Astrocyte (in vitro differentiated cells and primary cell): ENCODE results near the gene THBS1. TPM values are rescaled to one million over a fixed set of nuclear protein-coding genes. Genes with fewer than 3 reads are reported as not detected.

ENCODE experiments used
- DNase-seq: peaks from one replicate; pipeline ENCODE4 v3.0.0-alpha.2; 2010; ENCODE audit warnings: low read depth
- FAIRE-seq: peaks from 2 replicates; lab custom pipeline; 2011; peaks lifted over from hg19 to GRCh38; lab: Jason Lieb, UNC
- H2AFZ ChIP-seq: 2 replicates; pipeline ENCODE4 v1.6.0; 2012; ENCODE audit warnings: low read depth, low read length, inconsistent platforms
- H3K27ac ChIP-seq: 2 replicates; pipeline ENCODE4 v1.5.1; 2011; ENCODE audit warnings: low read depth, low read length, inconsistent platforms
- H3K27me3 ChIP-seq: 2 replicates; pipeline ENCODE4 v1.6.0; 2011; ENCODE audit warnings: low read length, inconsistent platforms; ENCODE audit not compliant: insufficient read depth
- H3K36me3 ChIP-seq: 2 replicates; pipeline ENCODE4 v1.5.1; 2011; ENCODE audit warnings: low read length, inconsistent platforms; ENCODE audit not compliant: insufficient read depth
- H3K4me1 ChIP-seq: 2 replicates; pipeline ENCODE4 v1.5.1; 2011; ENCODE audit warnings: low read length, inconsistent platforms; ENCODE audit not compliant: insufficient read depth
- H3K4me2 ChIP-seq: 2 replicates; pipeline ENCODE4 v1.6.0; 2012; ENCODE audit warnings: low read length, inconsistent platforms
- H3K4me3 ChIP-seq: 2 replicates; pipeline ENCODE4 v1.5.1; 2011; ENCODE audit warnings: low read depth, mild to moderate bottlenecking, low read length, inconsistent platforms; ENCODE audit not compliant: insufficient read depth
- H3K79me2 ChIP-seq: 2 replicates; pipeline ENCODE4 v1.6.0; 2012; ENCODE audit warnings: mild to moderate bottlenecking, low read length, inconsistent platforms; ENCODE audit not compliant: insufficient read depth
- H3K9ac ChIP-seq: 2 replicates; pipeline ENCODE4 v1.6.0; 2012; ENCODE audit warnings: mild to moderate bottlenecking, low read length, inconsistent platforms
- H3K9me3 ChIP-seq: 2 replicates; pipeline ENCODE4 v1.5.1; 2012; ENCODE audit warnings: low read depth, mild to moderate bottlenecking, low read length, inconsistent platforms; ENCODE audit not compliant: insufficient read depth
- H4K20me1 ChIP-seq: 2 replicates; pipeline ENCODE4 v1.6.0; 2012; ENCODE audit warnings: low read length, inconsistent platforms; ENCODE audit not compliant: insufficient read depth
- H3K27ac Mint-ChIP-seq: one replicate; pipeline ENCODE4 v1.8.0; 2021; ENCODE audit warnings: mild to moderate bottlenecking, mixed read lengths; ENCODE audit not compliant: unreplicated experiment
- H3K27me3 Mint-ChIP-seq: one replicate; pipeline ENCODE4 v1.8.0; 2021; ENCODE audit warnings: low read depth, mixed read lengths; ENCODE audit not compliant: unreplicated experiment
- H3K36me3 Mint-ChIP-seq: one replicate; pipeline ENCODE4 v1.8.0; 2021; ENCODE audit warnings: low read depth, mixed read lengths; ENCODE audit not compliant: unreplicated experiment
- H3K4me1 Mint-ChIP-seq: one replicate; pipeline ENCODE4 v1.8.0; 2021; ENCODE audit warnings: low read depth, mixed read lengths; ENCODE audit not compliant: unreplicated experiment
- H3K4me3 Mint-ChIP-seq: one replicate; pipeline ENCODE4 v1.8.0; 2021; ENCODE audit warnings: mild to moderate bottlenecking, moderate library complexity, mixed read lengths; ENCODE audit not compliant: unreplicated experiment
- H3K9me3 Mint-ChIP-seq: one replicate; pipeline ENCODE4 v1.8.0; 2021; ENCODE audit warnings: mild to moderate bottlenecking, mixed read lengths; ENCODE audit not compliant: unreplicated experiment
- EZH2 ChIP-seq: IDR thresholded peaks from 2 replicates; pipeline ENCODE4 v1.6.1; 2012; ENCODE audit warnings: mild to moderate bottlenecking, low read length, inconsistent platforms; ENCODE audit not compliant: insufficient read depth
- total RNA-seq: library from RNA; stranded (reverse); gene quantifications from 2 replicates; pipeline ENCODE4 v1.2.1, GENCODE V29; 2021
- TF ChIP-seq, protein P1 (sequence below): IDR thresholded peaks from 2 replicates; pipeline ENCODE4 v1.5.1; 2011; ENCODE audit warnings: low read depth, mild to moderate bottlenecking, inconsistent platforms, low read length, moderate library complexity; ENCODE audit not compliant: insufficient read depth

Gene THBS1
- total RNA-seq, 1 donor from 2014 or later = 720 TPM

DNA sequence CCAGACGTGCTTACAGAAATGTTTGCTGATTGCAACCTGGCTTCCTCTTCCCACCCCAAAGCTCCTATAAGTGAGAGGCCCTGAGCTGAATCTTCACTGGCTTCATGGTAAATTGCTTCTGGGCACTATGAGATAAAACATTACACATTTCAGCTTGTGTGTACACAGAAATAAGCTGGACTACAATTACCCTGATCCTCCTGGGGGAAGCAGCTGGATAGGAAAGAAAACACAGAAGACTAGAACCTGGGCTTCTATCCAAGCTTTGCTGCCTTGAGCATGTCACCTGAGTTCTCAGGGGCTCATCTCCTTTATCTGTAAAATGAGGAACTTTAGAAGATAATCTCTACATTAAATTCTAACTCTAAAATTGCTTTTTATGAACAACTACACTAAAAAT lies 40.3 kb downstream of the THBS1 start:
- Histone ChIP-seq H3K79me2 (no peaks in the 10 kb centered on the region), H3K9ac (no peak overlapping the region), H3K27ac (no peak overlapping the region), H4K20me1 (no peaks in the 10 kb centered on the region), H3K4me2 (no peak overlapping the region), H3K4me1 (peaks cover 18% of the 10 kb centered on the region), H3K36me3 (no peaks in the 10 kb centered on the region), H3K9me3 (no peaks in the 10 kb centered on the region), H2AFZ (no peak overlapping the region), H3K4me3 (no peak overlapping the region), H3K27me3 (no peaks in the 10 kb centered on the region)
- Mint-ChIP-seq H3K9me3 (peaks cover 3% of the 10 kb centered on the region), H3K36me3 (peaks cover 5% of the 10 kb centered on the region), H3K27ac (no peak overlapping the region), H3K4me1 (peaks cover 24% of the 10 kb centered on the region), H3K4me3 (no peak overlapping the region), H3K27me3 (no peaks in the 10 kb centered on the region)
- DNase-seq (no peak), FAIRE-seq (no peak)
- TF ChIP-seq EZH2 = no peak
- TF ChIP-seq, protein P1, sequence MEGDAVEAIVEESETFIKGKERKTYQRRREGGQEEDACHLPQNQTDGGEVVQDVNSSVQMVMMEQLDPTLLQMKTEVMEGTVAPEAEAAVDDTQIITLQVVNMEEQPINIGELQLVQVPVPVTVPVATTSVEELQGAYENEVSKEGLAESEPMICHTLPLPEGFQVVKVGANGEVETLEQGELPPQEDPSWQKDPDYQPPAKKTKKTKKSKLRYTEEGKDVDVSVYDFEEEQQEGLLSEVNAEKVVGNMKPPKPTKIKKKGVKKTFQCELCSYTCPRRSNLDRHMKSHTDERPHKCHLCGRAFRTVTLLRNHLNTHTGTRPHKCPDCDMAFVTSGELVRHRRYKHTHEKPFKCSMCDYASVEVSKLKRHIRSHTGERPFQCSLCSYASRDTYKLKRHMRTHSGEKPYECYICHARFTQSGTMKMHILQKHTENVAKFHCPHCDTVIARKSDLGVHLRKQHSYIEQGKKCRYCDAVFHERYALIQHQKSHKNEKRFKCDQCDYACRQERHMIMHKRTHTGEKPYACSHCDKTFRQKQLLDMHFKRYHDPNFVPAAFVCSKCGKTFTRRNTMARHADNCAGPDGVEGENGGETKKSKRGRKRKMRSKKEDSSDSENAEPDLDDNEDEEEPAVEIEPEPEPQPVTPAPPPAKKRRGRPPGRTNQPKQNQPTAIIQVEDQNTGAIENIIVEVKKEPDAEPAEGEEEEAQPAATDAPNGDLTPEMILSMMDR = no peak

DNA sequence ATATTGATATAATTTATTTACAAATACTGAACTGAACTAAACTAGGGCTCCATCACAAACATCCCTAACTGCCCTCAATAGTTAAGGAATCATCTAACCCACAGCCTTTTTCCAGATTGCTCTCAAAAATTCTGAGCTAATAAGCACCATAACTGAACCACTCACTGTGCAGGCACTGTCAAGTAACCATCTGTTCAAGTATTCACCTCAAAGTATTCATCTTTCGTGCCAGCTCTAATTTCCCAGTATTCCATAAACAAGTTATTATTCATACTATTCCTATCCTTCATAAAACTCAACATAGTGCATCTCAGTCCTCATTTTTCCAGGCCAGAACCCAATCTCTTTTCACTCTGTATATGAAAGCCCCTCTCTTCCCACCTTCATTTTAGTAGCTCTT lies 41.1 kb downstream of the THBS1 start:
- H3K4me1 ChIP-seq = peaks cover 18% of the 10 kb centered on the region
- Mint-ChIP-seq H3K36me3 (peaks cover 9% of the 10 kb centered on the region), H3K27me3 (no peaks in the 10 kb centered on the region), H3K9me3 (peaks cover 3% of the 10 kb centered on the region), H3K27ac (no peak overlapping the region), H3K4me3 (no peak overlapping the region), H3K4me1 (peaks cover 26% of the 10 kb centered on the region)
- no peaks in the 10 kb centered on the region for H4K20me1 ChIP-seq
- no peak overlapping the region for H3K9ac ChIP-seq
- H3K9me3 ChIP-seq = no peaks in the 10 kb centered on the region
- no peak for DNase-seq
- H3K4me2 ChIP-seq = no peak overlapping the region
- no peak for FAIRE-seq
- no peak overlapping the region for H2AFZ ChIP-seq
- H3K27me3 ChIP-seq = no peaks in the 10 kb centered on the region
- no peak overlapping the region for H3K4me3 ChIP-seq
- H3K36me3 ChIP-seq = no peaks in the 10 kb centered on the region
- TF ChIP-seq, protein P1 = no peak
- no peak for TF ChIP-seq EZH2
- no peak overlapping the region for H3K27ac ChIP-seq
- no peaks in the 10 kb centered on the region for H3K79me2 ChIP-seq

DNA sequence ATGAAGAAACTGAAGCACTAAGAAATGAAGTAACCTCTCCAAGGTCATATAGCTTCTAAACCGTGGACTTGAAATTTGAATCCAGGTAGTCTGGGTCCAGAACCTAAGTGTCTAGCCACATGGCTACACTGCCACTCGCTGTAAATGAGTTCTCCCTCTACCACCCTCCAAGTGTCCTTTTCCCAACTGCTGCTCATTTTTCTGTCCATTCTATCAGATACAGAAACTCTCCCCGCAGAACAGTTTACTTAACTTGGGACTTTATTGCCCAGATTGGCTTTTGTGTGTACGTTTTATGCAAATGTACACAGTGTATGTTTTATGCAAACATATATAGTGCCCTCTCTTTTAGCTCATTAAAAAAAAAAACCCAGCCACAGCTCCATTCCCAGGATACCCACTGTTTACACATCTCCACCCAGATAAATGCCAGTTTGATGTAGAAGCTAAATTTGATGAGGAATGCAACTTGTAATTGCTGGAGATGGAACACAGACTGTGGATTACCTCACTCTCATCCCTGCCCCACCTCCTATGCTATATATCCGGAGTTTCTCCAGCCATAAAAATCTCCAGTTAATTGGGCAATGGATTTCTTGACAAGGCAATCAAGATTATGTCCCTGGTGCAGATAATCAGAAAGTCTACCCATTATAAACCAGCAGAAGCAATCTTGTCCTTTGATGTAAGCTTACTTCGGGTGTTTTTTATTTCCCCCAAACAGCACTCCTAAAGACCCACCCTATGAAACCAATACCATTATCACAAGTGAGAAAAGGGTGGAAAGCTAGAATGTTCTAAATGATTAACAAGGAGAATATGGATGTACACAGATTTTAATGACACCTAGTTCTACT lies 42.0 kb downstream of the THBS1 start:
- peaks cover 30% of the 10 kb centered on the region for H3K4me1 Mint-ChIP-seq
- Histone ChIP-seq H2AFZ (no peak overlapping the region), H3K9me3 (no peaks in the 10 kb centered on the region), H3K36me3 (no peaks in the 10 kb centered on the region), H3K4me2 (no peak overlapping the region), H3K27ac (no peak overlapping the region), H3K27me3 (no peaks in the 10 kb centered on the region), H3K9ac (no peak overlapping the region), H3K4me3 (no peak overlapping the region), H3K79me2 (no peaks in the 10 kb centered on the region), H4K20me1 (no peaks in the 10 kb centered on the region), H3K4me1 (peaks cover 18% of the 10 kb centered on the region)
- no peak for TF ChIP-seq EZH2
- no peak overlapping the region for H3K4me3 Mint-ChIP-seq
- peaks cover 12% of the 10 kb centered on the region for H3K36me3 Mint-ChIP-seq
- H3K27me3 Mint-ChIP-seq = no peaks in the 10 kb centered on the region
- H3K9me3 Mint-ChIP-seq = peaks cover 3% of the 10 kb centered on the region
- H3K27ac Mint-ChIP-seq = no peak overlapping the region
- FAIRE-seq (peak; percentile 5), DNase-seq (no peak)
